Kidney glomerular epithelial cell (primary cell): Measurements from ENCODE around the gene OR7A5.
"Not testable (repeated sequence)": the region's sequence is repeated elsewhere in the genome, so short reads cannot be mapped to it uniquely, and the experiment has no call there.

Experiments
- DNase-seq: peaks from one replicate; lab custom pipeline; 2025; lab: John Stamatoyannopoulos, UW

OR7A5 gene

DNA sequence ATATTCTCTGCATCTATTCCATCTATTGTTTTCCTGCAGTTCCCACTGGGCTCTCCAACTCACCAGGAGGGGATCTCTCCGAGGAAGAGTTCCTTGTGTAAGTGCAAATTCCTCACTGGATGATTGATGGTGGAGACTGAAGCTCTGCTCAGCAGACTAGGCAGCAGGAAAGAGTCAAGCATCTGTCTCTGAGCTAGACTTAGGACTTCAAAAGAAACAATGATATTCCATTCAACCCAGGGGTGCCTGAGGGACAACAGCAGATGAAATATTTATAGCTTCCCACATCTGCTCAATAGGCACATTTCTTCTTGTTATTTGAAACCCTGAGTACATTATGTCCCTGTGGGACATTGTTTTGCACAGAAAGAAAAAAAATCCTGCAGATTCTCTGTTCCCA lies at the start of gene OR7A5, which contains the start of gene OR7C1:
Gene OR7A5, minus strand, starts transcription at position 175 of the 400 bp plus-strand sequence. CDS start 6,944 bp downstream, outside the sequence.
Gene OR7C1, minus strand, starts transcription at position 175 of the 400 bp plus-strand sequence. CDS start 35,049 bp downstream, outside the sequence.
- no peak for DNase-seq

DNA sequence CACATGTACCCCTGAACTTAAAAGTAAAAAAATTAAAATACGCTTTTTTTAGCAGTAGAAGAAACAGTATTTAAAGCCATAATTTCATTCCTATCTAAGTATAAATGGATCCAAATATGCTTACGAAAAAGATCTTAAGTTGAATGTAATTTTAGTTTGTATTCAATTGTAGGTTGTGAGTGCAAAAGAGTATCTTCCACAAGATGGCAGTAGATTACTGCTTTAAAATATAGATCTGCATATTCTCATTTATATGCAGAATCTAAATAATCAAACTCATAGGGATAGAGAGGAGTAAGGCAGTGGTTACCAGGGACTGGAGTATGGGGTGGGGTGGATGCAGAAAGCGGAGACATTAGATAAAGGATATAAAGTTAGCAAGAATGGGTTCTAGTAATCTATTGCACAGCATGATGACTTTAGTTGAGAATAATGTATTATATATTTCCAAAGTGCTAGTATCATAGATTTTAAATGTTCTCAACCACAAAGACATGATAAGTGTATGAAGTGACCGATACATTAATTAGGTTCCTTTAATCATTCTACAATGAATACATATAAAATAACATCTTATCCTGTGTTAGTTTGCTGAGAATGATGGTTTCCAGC lies 36.7 kb upstream of the OR7A5 start:
- no peak for DNase-seq

GRCh38 chr19:14868497-14868896 lies 33.5 kb upstream of the OR7A5 start:
- no peak for DNase-seq

- no peak for DNase-seq
Measured at GRCh38 chr19:14848822-14849221, 13.8 kb upstream of the OR7A5 start, which contains the start of gene OR7A10. Gene OR7A10 (minus strand): TSS chr19:14848922. CDS start chr19:14841877, 7,045 bp downstream.

- DNase-seq = no peak
Measured at GRCh38 chr19:14843578-14843977, 8.6 kb upstream of the OR7A5 start.

GRCh38 chr19:14843169-14843568 lies 8.2 kb upstream of the OR7A5 start:
- DNase-seq = no peak

DNA sequence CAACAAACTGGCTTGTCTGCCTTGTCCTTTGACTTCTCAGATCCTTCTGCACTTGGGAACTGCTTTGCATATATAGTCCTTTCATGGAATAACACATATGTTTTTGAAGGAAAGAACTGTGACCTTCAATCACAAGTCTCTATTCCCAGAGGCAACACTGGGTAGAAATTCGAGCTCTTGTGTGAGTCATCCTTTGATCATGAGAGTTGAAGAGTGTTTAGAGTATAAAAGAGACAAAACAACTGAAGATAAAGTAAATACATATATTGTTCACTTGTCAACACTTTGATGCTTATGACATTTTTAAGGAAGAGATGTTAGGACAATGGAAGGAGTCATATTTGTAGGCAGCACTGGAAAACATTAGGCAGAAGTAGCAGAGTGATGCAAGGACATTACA lies 5.2 kb upstream of the OR7A5 start:
- no peak for DNase-seq

- DNase-seq = no peak
Measured at GRCh38 chr19:14837391-14837790, 2.4 kb upstream of the OR7A5 start.

- no peak for DNase-seq
Measured at GRCh38 chr19:14830702-14831101, 4.3 kb downstream of the OR7A5 start.

DNA sequence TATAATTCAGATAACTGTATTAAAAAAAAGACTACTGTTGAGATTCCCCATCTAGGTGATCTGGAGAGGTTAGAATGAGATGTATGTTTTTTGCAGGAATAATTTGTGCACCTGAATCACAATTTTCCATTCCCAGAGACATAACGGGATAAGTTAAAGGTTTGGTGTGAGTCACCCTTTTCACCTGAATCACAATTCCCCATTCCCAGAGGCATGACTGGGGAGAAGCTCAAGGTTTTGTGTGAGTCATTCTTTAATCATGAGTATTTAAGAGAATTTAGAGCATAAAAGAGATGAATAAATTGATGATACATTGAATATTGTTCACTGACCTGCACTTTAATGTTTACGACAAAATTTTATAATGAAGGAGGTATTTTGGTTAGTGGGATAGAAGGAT lies 9.0 kb downstream of the OR7A5 start:
- DNase-seq = no peak

DNA sequence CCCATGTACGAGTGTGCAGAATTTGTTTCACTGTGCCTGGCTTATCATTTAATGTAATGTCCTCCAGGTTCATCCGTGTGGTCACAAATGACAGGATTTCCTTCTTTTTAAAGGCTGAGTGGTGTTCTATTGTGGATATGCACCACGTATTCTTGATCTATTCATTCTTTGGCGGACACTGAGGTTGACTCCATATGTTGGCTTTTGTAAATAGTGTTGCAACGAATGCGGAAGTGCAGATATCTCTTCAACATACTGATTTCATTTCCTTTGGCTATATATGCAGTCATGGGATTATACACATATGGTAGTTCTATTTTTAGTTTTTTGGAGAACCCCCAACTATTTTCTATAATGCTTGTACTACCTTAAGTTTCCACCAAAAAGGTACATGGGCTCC lies 13.0 kb downstream of the OR7A5 start:
- no peak for DNase-seq

DNA sequence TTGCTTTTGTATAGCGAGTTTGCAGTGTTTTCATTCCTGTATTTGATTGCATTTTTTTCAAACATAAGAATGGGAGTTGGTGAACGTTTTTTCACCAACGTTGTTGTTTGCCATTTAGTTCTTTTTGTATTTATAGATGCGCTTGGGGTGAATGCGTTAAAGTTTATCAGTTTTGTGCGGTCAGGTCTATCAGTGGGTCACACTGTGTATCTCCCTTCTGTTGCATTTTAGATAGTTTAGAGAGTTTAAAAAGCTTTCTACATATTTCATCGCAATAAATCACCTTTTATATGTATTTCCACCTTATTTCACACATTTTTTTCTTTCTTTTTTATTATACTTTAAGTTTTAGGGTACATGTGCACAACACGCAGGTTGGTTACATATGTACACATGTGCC lies 16.4 kb downstream of the OR7A5 start:
- no peak for DNase-seq

DNA sequence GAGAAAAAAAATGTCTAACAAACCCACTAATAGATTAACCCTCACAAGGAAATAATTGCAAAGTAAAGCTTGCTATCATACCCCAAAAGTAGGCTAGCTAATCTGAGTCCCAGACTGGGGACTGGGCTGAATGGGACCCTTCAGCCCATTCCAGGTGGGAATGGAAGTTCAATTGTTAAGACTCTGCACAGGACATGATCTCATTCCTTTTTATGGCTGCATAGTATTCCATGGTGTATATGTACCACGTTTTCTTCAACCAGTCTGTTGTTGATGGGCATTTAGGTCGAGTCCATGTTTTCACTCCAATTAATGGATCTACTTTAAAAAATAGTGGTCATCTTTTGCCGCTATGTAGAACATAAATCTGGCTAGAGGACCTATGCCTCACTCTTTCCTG lies 17.9 kb downstream of the OR7A5 start:
- no peak for DNase-seq

DNA sequence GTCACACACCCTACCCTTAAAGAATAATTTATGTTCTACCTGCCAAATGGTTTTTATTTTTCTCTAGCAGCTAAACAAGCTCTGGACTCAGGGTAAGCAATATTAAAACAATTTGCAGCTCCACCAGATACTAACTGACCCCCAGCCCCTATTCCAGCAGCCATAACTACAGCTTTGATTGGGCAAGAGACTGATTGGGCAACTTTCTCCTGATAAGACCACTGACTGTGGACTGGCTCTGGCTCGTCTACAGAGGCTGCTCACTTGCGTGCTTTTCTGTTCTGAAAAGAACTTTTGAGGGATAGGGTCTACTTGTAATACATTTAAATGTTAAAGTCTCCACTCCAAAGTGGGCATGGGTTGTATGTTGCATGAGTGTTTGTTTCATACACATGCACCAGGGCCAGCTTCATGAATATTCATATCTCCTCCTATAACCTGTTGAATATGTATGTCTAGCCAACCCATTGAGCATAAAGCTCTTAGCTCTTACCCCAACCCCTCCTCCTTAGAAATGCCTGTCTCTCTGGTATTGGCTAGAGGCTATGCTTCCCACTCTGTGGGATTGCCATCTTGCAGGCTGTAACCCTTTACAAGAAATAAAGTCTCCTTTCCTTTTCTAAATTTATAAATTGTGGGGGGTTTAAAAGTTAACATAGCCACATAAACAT lies 19.9 kb downstream of the OR7A5 start:
- no peak for DNase-seq

GRCh38 chr19:14809272-14810057 lies 25.5 kb downstream of the OR7A5 start:
- no peak for DNase-seq

- no peak for DNase-seq
Measured at GRCh38 chr19:14804765-14805164, 30.2 kb downstream of the OR7A5 start.

GRCh38 chr19:14798760-14799159 lies 36.2 kb downstream of the OR7A5 start:
- DNase-seq = no peak

DNA sequence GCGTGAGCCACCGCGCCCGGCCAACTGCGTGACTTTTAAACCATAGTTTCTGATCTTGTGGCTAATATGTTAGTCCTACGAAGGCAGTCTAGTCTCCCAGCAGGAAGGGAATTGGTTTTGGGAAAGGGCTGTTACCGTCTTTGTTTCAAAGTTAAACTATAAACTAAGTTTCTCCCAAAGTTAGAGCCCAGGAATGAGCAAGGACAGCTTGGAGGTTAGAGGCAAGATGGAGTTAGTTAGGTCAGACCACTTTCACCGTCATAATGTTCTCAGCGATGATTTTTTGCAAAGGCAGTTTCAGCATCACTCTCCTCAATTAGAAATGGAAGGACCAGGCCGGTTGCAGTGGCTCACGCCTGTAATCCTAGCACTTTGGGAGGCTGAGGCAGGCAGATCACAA lies 39.0 kb downstream of the OR7A5 start:
- no peak for DNase-seq

- DNase-seq = no peak
Measured at GRCh38 chr19:14795078-14795721, 39.8 kb downstream of the OR7A5 start.

GRCh38 chr19:14792250-14792649 lies 42.7 kb downstream of the OR7A5 start:
- not testable (repeated sequence) for DNase-seq

DNA sequence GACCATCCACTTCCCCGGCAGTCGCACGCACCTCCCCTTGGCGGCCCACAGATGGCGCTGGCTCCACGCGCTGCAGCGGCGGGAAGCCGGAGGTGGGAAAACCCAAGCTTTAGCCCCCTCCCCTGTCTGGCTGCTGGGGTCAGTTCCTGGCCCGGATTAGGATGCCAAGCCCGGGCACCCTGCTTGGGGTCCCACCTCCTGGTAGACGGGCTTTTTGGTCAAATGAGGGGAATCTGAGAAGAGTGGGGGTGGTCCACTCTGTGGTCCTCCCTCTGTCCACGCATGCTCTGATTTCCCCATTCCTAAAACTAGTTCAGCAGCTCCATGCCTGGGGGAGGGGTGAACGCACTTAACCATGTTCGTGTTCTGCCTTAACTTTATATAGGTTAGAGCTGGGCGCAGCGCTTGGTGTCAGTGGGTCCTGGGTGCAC lies 48.5 kb downstream of the OR7A5 start:
- DNase-seq = no peak

DNA sequence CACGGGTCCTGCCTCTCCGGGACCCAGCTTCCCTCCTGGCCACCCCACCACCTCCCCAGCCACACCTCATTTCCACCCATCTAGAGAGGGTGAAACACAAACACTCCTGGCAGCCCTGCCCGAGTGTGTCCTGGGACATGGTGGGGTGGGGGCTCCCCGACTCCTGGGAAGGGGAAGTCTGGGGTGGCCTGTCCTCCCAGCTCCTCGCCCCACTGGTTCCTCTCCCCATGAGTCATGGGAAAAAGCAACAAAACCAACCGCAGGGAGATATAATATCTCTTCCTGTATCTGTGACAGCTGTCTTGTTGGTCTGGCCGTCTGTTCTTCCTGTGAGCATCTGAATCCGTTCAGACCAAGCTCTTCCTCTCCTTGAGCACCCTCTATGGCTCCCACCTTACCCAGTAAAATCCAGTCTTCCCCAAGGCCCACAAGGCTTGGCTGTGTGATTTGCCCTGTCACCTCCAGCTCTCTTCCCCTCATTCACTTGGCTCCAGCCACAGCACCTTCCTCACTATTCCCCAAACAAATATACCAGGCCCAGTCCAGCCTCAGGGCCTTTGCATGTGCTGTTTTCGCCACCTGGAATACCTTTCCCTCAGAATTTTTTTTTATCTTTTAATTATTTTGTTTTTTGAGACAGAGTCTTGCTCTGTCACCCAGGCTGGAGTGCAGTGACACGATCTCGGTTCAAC lies 49.7 kb downstream of the OR7A5 start:
- DNase-seq = not testable (repeated sequence)
